NCI-H128 (cell line): ENCODE measurements around the gene SLC5A1.

ENCODE experiments used
- DNase-seq: peaks from one replicate; lab custom pipeline; 2025; ENCODE audit not compliant: unreplicated experiment; lab: John Stamatoyannopoulos, UW

SLC5A1 gene

DNA sequence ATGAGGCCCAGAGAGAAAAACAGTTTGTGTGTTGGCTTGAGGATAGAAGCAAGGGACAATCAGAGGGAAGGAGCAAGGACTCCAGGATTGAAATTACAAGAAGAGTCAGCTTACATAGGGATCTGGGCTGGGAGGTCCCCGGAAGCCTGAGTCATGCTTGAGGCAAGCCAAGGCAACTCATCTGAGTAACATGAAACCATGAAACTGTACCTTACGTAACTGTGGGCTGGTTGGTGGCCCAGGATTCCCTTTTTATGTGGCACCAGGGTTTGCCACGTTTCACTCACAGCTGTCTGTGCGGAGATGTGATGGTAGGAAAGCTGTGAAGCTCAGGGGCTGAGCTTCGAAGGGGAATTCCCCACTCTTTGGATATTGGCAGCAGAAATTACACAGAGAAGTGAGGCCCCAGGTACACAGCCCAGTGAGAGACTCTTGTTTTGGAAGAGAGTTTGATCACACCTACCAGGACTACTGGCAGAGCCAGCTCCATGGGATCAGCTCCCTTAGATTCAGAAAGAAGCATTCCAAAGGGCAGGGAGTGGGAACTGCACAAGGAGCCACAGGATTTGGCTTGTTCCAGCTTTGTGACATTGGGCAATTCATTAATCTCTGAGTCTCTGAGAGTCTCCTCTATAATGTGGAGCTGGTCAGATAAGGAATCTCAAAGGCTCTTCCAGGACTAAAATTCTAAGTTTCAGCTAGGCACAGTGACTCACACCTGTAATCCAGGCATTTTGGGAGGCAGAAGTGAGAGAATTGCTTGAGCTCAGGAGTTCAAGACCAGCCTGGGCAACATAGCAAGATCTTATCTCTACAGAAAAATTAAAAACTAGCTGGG, 7.8 kb downstream of the SLC5A1 start:
- DNase-seq, result no peak

DNA sequence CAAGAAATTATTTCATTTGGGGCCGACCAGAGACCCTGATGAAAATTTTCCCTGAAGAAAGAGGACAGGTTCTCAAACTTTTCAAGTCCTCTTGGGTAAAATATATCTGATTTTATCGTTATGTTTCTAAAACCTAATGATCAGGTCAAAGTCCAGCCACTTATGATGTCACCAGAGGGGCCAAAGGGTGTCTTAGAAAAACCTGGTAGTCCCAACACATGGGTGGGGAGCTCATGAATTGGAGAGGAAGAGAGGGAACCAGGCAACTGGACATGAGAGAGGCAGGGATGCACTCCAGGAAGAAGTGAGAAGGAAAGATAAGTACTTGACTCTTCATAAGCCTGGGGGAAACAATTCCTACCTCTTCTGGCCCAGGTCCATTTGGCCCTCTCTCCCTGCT, 9.2 kb downstream of the SLC5A1 start:
- no peak for DNase-seq

DNA sequence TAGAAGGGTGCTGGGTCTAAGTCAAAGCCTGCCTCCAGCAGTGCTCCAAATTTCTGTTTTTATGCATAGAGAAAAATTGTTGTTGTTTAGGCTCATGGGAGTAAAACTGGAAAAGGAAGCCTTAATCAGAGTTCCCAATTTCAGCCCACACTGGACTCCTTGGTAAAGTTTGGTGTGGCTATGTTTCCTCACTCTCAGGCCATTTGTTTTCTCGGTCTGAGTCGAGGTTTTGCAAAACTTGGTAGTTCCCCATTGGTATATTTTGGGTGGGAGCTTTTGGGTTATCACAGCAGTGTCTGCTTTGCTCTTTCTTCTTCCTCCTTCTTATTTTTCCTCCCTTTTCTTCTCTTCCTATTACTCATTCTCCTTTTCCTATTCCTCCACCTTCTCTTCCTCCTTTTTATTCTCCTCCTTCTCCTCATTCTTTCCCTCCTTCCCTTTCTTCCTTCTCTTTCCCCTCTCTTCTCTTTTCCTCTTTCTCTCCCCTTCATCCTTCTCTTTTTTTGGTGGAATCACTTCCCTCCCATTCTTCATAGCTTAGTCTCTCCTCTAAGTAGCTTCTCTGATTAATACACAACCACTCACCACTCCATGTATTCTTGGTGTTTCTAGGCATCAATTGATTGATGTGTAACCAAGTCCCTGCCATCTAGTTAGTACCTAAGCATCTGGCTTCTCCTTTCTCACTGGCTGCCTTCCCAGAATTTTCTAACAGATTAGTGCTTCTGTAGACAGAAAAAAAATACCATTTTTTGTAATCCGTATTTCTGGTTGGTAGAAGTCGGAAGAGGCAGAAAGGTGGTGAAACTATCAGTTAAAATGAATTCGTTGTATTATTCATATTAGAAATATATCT, 10.1 kb downstream of the SLC5A1 start:
- DNase-seq, result no peak

GRCh38 chr22:32055069-32055468, 12.0 kb downstream of the SLC5A1 start:
- DNase-seq, result no peak

DNA sequence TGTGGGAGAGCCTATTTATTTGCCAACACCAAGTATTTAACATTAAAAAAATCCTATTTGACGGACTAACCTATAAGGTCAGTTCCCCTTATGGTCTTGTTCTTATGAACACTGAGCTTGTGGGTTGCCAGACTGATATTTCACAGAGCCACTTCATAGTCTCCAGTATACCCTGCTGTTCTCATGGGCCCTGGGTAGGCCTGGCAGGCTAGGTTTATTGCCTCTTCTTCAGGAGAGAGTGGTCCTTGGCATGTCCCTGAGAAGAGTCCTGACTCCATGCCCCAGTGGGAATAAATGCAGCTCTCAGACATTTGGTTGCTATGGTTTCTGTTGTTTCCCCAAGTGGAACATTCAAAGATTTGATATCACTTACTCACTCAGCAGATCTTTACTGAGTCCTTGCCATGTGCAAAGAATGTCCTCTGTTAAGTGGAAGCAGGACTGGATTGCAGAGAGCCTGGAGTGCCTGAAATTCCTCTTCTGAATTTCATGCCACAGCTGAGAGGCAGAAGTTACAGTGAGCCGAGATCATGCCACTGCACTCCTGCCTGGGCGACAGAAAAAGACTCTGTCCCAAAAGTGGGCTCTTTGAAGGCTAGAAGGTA, 15.7 kb downstream of the SLC5A1 start:
- no peak for DNase-seq

- DNase-seq, result no peak
Measured at GRCh38 chr22:32059426-32059825, 16.4 kb downstream of the SLC5A1 start.

DNA sequence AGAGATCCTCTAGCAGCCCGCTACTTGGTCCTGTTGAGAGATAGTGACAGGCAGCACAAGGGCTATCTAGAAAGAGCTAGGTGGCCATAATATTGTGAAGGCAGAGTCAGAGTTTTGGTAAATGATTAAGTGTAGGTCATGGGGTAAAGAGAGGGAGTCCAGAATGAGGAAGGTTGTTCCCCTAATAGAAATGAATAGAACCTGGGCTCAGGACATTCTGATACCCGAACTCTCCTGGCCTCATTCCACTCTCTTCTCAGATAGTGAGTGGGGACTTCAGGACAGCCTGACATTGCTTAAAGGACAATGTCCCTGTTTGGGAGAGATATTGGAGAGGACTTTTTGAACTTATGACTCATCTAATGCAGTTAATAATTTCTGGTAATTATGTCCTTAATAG, 20.6 kb downstream of the SLC5A1 start:
- no peak for DNase-seq

DNA sequence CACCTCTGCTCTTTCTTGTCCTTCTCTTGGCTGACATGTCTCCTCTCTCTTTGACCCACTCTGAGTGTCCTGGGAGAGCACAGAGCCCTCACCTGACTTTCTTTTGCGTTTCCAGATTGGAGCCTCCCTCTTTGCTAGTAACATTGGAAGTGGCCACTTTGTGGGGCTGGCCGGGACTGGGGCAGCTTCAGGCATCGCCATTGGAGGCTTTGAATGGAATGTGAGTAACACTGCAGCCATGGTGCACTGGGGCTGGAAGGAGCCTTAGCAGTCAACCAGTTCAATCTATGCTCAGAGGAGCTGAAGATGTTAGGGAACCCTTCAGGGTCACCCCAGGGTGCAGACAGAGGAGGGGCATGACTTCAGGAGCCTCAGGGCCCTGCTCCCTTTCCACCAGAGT, 23.8 kb downstream of the SLC5A1 start:
- DNase-seq, result no peak

GRCh38 chr22:32067613-32068012, 24.6 kb downstream of the SLC5A1 start:
- no peak for DNase-seq

GRCh38 chr22:32069579-32070372, 26.7 kb downstream of the SLC5A1 start:
- DNase-seq, result no peak

DNA sequence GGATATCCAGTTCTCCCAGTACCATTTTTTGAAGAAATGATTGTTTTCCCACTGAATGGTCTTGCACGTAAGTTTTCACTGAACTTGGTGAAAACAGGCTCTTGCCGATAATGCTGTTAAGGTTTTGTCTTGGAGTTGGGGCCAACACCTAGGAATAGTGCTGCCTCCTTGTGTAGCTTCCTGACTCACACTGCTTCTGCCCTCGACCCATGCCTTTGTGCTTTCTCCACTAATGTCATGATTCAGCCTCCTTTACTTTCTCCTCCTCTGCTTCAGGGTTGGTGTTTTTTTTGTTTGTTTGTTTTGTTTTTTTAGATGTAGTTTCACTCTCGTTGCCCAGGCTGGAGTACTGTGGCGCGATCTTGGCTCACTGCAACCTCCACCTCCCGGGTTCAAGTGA, 30.2 kb downstream of the SLC5A1 start:
- no peak for DNase-seq

GRCh38 chr22:32073823-32074380, 30.8 kb downstream of the SLC5A1 start:
- DNase-seq, result no peak

GRCh38 chr22:32075997-32076760, 33.1 kb downstream of the SLC5A1 start:
- DNase-seq, result no peak

GRCh38 chr22:32076761-32077084, 33.7 kb downstream of the SLC5A1 start:
- no peak for DNase-seq

- no peak for DNase-seq
Measured at GRCh38 chr22:32077151-32077550, 34.1 kb downstream of the SLC5A1 start.

DNA sequence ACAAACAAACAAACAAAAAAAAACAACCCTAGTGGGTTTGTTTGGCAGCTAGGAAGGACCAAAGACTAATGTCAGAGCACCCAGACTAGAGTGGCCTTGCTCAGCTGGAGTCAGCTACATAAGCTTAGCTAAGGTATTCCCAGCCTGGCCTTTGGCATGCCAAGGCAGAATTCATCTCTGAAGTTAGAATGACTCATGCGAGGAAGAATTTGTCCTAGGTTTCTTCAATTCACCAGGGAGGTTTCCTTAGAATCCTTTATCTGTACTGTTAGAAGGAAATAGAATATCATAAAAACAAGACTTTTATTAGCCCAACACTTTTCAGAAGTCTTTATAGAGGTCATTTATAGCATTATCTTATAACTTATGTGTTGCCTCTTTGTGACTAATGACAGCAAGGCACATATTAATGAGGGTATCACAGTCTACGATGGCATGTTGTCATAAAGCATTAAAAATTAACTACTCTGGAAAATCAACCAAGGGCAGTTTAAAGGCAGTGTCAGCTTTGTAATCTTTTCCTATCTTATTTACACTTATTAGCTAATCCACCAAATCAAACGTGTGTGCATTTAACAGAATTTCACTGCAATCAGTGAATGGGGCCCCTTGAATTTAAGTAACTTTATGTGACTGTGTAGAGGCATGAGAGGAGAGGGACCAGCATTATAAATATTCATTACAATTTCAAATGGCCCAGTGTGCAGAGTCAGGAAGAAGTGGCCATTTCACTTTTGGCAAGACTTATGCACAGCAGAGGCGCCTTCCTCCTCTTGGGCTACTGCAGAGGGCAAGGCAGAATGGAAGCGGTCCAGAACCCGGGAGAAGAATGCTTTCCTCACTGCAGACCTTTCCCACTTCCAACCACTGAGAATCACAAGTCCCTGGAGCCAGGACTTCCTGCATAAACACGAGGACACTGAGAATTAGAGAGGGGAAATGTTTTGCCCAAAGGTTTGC, 36.3 kb downstream of the SLC5A1 start:
- no peak for DNase-seq

DNA sequence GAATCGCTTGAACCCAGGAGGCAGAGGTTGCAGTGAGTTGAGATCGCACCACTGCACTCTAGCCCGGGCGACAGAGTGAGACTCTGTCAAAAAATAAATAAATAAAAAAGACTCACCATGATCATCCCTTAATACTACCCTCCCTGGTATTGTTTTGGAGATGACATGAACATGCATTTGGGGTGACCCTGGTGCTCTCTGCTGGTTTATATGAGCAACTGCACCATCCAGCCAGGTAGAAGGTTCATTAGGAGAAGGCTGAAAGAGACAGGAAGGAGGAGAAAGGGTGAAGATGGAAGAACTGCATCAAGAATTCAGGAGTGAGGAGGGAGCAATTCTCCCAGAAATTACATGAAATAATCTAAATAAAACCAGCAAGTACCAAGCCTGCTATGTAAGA, 37.8 kb downstream of the SLC5A1 start:
- DNase-seq, result no peak

DNA sequence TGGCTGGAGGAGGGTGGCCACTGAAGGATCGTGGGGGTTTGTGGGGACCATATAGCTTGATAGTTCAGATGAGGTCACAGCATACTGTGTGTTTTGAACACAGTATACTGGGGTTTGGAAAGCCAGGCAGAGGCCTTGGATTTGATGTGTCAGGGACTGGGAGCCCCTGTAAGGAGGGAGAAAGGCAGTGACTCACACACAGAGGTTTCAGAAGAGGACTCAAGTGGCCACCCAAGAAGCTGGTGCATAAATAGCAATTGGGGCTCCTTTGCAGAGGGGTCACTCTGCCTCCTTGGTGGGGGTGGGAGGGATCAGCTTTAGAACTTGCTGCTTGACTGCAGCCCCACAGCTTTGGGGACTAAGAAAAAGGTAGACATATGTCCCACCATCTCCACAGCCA, 39.3 kb downstream of the SLC5A1 start:
- no peak for DNase-seq

- no peak for DNase-seq
Measured at GRCh38 chr22:32083000-32083399, 39.9 kb downstream of the SLC5A1 start.
